ENCODE results near the gene POTEB2.
"Not testable (repeated sequence)": the region's sequence is repeated elsewhere in the genome, so short reads cannot be mapped to it uniquely, and the experiment has no call there.

The POTEB2 gene

GRCh38 chr15:20866214-20866613 lies at the start of gene POTEB2:
POTEB2 (minus strand) TSS chr15:20866314; CDS start chr15:20866281, 33 bp downstream.
- not testable (repeated sequence) for DNase-seq (ENCODE audit: low read depth in 3 of 3)

DNA sequence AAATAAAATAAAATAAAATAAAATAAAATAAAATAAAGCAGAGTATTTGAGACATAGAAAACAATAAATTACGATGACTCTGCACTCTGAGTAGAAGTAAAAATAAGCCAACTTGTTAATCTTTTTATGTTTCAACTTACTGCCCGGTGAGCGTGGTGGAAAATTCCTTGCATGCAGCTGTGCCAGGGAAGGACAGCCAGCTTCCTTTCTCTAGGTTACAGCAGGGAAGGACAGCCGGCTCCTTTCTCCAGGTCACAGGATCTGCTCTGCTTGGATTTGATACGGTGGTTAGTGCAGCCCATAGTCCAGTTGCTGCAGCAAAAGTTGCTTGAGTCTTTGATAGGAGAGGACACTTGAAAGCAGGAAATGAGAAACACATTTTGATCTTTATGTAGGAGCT lies 13.8 kb upstream of the POTEB2 start:
- DNase-seq (ENCODE audit: low read depth in 3 of 3): not testable (repeated sequence)

DNA sequence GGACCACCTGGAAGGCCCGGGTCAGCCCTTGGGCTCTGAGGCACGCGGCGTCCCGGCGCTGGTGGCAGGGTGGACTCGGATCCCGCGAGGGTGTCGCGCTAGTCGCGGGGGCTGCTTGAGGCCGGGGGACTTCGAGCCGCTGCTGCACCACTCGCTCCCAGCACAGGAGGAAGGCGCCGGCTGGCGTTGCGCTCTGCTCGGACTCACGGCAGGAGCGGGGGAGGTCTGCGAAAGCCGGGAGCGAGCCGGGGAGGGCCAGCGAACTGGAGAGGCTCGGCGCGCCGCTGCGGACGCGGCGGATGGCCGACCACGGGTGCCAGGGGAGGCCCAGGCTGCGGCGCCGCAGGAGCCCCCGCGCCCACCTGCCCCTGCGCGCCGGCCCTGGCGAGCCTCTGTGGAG lies 12.3 kb upstream of the POTEB2 start:
- DNase-seq (ENCODE audit: low read depth in 3 of 3): not testable (repeated sequence)

DNA sequence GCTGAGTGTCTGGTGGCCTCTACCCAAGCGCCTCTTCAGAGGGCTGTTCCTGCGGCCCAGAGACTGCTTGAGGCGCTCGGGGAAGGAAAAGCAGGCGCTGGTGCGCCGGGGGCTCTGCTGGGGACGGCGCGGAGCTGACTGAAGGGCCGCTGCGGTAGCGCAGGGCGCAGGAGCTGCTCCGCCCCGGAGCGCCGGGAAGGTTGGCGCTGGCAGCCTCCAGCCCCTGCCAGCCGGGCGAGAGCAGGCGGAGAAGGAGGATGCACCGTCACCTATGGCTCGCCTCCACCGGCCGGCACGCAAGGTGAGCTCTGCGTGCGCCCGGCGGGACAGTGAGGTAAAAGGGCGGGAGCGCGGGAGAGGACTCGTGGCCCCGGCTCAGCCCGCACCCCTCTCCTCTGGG lies 11.7 kb upstream of the POTEB2 start:
- DNase-seq (ENCODE audit: low read depth in 3 of 3): not testable (repeated sequence)
